ENCODE data around the gene ANO4. TPM values are rescaled to one million over a fixed set of nuclear protein-coding genes. Genes with fewer than 3 reads are reported as not detected.

ANO4 gene
- total and polyA plus RNA-seq, 2 of the 8 experiments (the other 6 are each of a cell fraction or from before 2014, with no cell fraction given), result 1.1 to 3.4 TPM

- POLR2A ChIA-PET (ENCODE audit: partially characterized antibody), result no interaction called here
- Histone ChIP-seq H3K4me3 (ENCODE audit: extremely low read depth in 1 of 4, insufficient read depth in 2 of 4, low read depth in 3 of 4, low read length in 4 of 4) (no peak overlapping the region), H3K56ac (replicated peaks; ENCODE audit: insufficient read length, low read depth, low read length) (no peak overlapping the region), H2AFZ (ENCODE audit: low read length) (no peak overlapping the region), H3K4me2 (ENCODE audit: insufficient read depth in 1 of 2, low read depth in 2 of 2, low read length in 2 of 2) (no peak overlapping the region), H4K8ac (ENCODE audit: extremely low read depth, insufficient read depth, low read length) (no peak overlapping the region), H2BK12ac (ENCODE audit: low read depth, low read length) (no peak overlapping the region), H2BK15ac (ENCODE audit: low read length) (no peak overlapping the region), H4K91ac (replicated peaks; ENCODE audit: insufficient read length, low read length) (no peak overlapping the region), H3K18ac (ENCODE audit: extremely low read depth, low read length) (no peak overlapping the region), H3K9me3 (ENCODE audit: insufficient read depth in 2 of 2, low read depth in 1 of 2, low read length in 1 of 2) (peaks cover 0 to 2% of the 10 kb centered on the region in 2 experiments; a peak in 1 of 4 replicates), H2BK20ac (ENCODE audit: low read length) (no peak overlapping the region), H2BK5ac (ENCODE audit: low read depth, low read length) (no peak overlapping the region), H3K79me2 (ENCODE audit: control insufficient read depth in 1 of 2, insufficient read depth in 2 of 2, low read length in 2 of 2) (no peaks in the 10 kb centered on the region), H3K9ac (replicated peaks in 1 of 4; ENCODE audit: extremely low read depth in 1 of 4, low read depth in 3 of 4, low read length in 3 of 4) (no peak overlapping the region), H2AK5ac (ENCODE audit: low read depth, low read length) (no peak overlapping the region), H3K4me1 (replicated peaks in 1 of 4; ENCODE audit: control insufficient read depth in 3 of 4, insufficient read depth in 4 of 4, low read length in 3 of 4) (no peaks in the 10 kb centered on the region), H3K27me3 (replicated peaks in 1 of 4; ENCODE audit: control insufficient read depth in 3 of 4, extremely low read depth in 1 of 4, insufficient read depth in 3 of 4, low read length in 3 of 4) (no peaks in the 10 kb centered on the region), H3K27ac (ENCODE audit: low read depth, low read length) (no peak overlapping the region), H3K14ac (ENCODE audit: insufficient read length) (no peak overlapping the region), H4K20me1 (replicated peaks in 1 of 2; ENCODE audit: control insufficient read depth in 1 of 2, insufficient read depth in 2 of 2, low read length in 2 of 2) (no peaks in the 10 kb centered on the region), H3K23ac (ENCODE audit: insufficient read length) (no peak overlapping the region), H3K79me1 (ENCODE audit: low read depth, low read length) (no peaks in the 10 kb centered on the region), H3K36me3 (ENCODE audit: control insufficient read depth in 2 of 4, insufficient read depth in 4 of 4, low read length in 3 of 4) (no peaks in the 10 kb centered on the region), H2BK120ac (replicated peaks; ENCODE audit: low read depth, low read length) (no peak overlapping the region), H3K4ac (replicated peaks; ENCODE audit: insufficient read length, low read depth, low read length) (no peak overlapping the region), H3K23me2 (ENCODE audit: low read depth, low read length) (no peaks in the 10 kb centered on the region; the same call in 1 of the 2 replicates), H4K5ac (ENCODE audit: insufficient read length, low read depth, low read length) (no peak overlapping the region)
- 89% methylated on average over 7 of the region's 7 CpGs; no CpG with 5 or more reads in 1 of the 2 experiments for WGBS, 2 experiments (ENCODE audit: extremely low coverage in 1 of 2, insufficient coverage in 1 of 2, insufficient read length in 1 of 2, insufficient replicate concordance in 2 of 2, low coverage in 1 of 2, low lambda C conversion rate in 2 of 2, missing lambda C conversion rate in 1 of 2)
- TF ChIP-seq SIN3A (conservative IDR thresholded peaks at IDR 0.05 in 1 of 2, IDR thresholded peaks at IDR 0.05 in 1 of 2; ENCODE audit: low read depth in 1 of 2, low read length in 2 of 2) (no peak), SP4 (IDR thresholded peaks at IDR 0.05; ENCODE audit: low read length) (no peak), RAD21 (IDR thresholded peaks at IDR 0.05 in 1 of 2, conservative IDR thresholded peaks at IDR 0.05 in 1 of 2; ENCODE audit: low read depth in 2 of 2, low read length in 2 of 2) (no peak), SIRT6 (IDR thresholded peaks at IDR 0.05; ENCODE audit: low read length) (no peak), NRF1 (IDR thresholded peaks at IDR 0.05; ENCODE audit: low read depth, low read length) (no peak), CTBP2 (IDR thresholded peaks at IDR 0.05; ENCODE audit: borderline replicate concordance, insufficient read depth, insufficient read length, low read length) (no peak), SAP30 (IDR thresholded peaks at IDR 0.05; ENCODE audit: insufficient read depth, insufficient replicate concordance, low read length) (no peak), KDM5A (IDR thresholded peaks at IDR 0.05; ENCODE audit: low read length) (no peak), HDAC6 (IDR thresholded peaks at IDR 0.05; ENCODE audit: low read depth, low read length) (no peak), RNF2 (IDR thresholded peaks at IDR 0.05; ENCODE audit: borderline replicate concordance, low read depth, low read length, missing control alignments, poor library complexity, severe bottlenecking) (no peak), RXRA (IDR thresholded peaks at IDR 0.05; ENCODE audit: insufficient read depth, low read depth, low read length) (no peak), SIX5 (IDR thresholded peaks at IDR 0.05; ENCODE audit: low read depth, low read length) (no peak), MAX (IDR thresholded peaks at IDR 0.05) (no peak)
- no peak for FAIRE-seq
- CTCF ChIA-PET (ENCODE audit: partially characterized antibody), result interaction anchor here (0.5 to 1.4 kb wide), 4 partner anchors 13 to 314 kb away, joined by 3 to 6 read pairs (median 4); no protein-coding TSS in a partner anchor
- DNase-seq (ENCODE audit: low read depth in 1 of 2, low spot score in 2 of 2), result no peak
Measured at GRCh38 chr12:101066489-101066888, 271.9 kb downstream of the ANO4 start.
